HepG2 (cell line): Measurements from ENCODE around the gene ZNF428. TPM values are rescaled to one million over a fixed set of nuclear protein-coding genes. Genes with fewer than 3 reads are reported as not detected.

Experiments used
- AHR ChIP-seq: IDR thresholded peaks from 2 replicates; pipeline ENCODE4 v1.6.1; 2018; ENCODE audit warnings: missing genetic modification reagents, missing compliant biosample characterization
- ATF7 ChIP-seq, 2 experiments: fragments of 450-650 bp in 1 of 2; sonication (generic) in 1 of 2; formaldehyde crosslinking in 1 of 2; IDR thresholded peaks; 2 replicates each; pipeline versions ENCODE4 v1.4.0 to v1.6.1; 2016 to 2020; ENCODE audit warnings: antibody characterized with exemption in 1 of 2, mild to moderate bottlenecking in 1 of 2, missing genetic modification reagents in 1 of 2
- CEBPG ChIP-seq: IDR thresholded peaks from 2 replicates; pipeline ENCODE4 v1.6.1; 2016
- CENPT ChIP-seq: sonication (generic); formaldehyde crosslinking; IDR thresholded peaks from 2 replicates; pipeline ENCODE4 v1.8.0; 2022; ENCODE audit warnings: low read depth, mild to moderate bottlenecking, moderate library complexity, missing genetic modification reagents
- ELF1 ChIP-seq: sonication (generic); formaldehyde crosslinking; IDR thresholded peaks from 2 replicates; pipeline ENCODE4 v1.4.0; 2020; ENCODE audit warnings: missing genetic modification reagents
- HNRNPLL ChIP-seq: fragments of 200-400 bp; formaldehyde crosslinking; IDR thresholded peaks from 2 replicates; pipeline ENCODE4 v1.6.1; 2017; ENCODE audit warnings: mild to moderate bottlenecking, low read depth, low read length; ENCODE audit not compliant: poor library complexity, severe bottlenecking
- HOXA3 ChIP-seq: sonication (generic); formaldehyde crosslinking; IDR thresholded peaks from 2 replicates; pipeline ENCODE4 v1.5.0; 2020; ENCODE audit warnings: missing genetic modification reagents
- HOXA7 ChIP-seq: sonication (generic); formaldehyde crosslinking; IDR thresholded peaks from 2 replicates; pipeline ENCODE4 v1.8.1; 2022; ENCODE audit warnings: mild to moderate bottlenecking, missing genetic modification reagents, moderate library complexity
- KDM1A ChIP-seq: IDR thresholded peaks from 2 replicates; pipeline ENCODE4 v1.6.1; 2016; ENCODE audit warnings: missing compliant biosample characterization
- KLF6 ChIP-seq: IDR thresholded peaks from 2 replicates; pipeline ENCODE4 v1.8.0; 2016; ENCODE audit warnings: missing biosample characterization, missing genetic modification reagents
- MTA3 ChIP-seq: sonication (generic); formaldehyde crosslinking; IDR thresholded peaks from 2 replicates; pipeline ENCODE4 v1.4.0; 2020; ENCODE audit warnings: missing genetic modification reagents
- MTERF4 ChIP-seq: sonication (generic); formaldehyde crosslinking; IDR thresholded peaks from 2 replicates; pipeline ENCODE4 v1.8.0; 2023; ENCODE audit warnings: mild to moderate bottlenecking, missing genetic modification reagents
- NAIF1 ChIP-seq: sonication (generic); formaldehyde crosslinking; IDR thresholded peaks from 2 replicates; pipeline ENCODE4 v1.5.0; 2020; ENCODE audit warnings: mild to moderate bottlenecking, missing genetic modification reagents, borderline replicate concordance
- NCOA1 ChIP-seq: sonication (generic); formaldehyde crosslinking; IDR thresholded peaks from 2 replicates; pipeline ENCODE4 v1.9.0; 2021; ENCODE audit warnings: missing genetic modification reagents
- NFYC ChIP-seq: IDR thresholded peaks from 2 replicates; pipeline ENCODE4 v1.6.1; 2016; ENCODE audit warnings: missing genetic modification reagents, missing compliant biosample characterization
- POLR2G ChIP-seq: fragments of 200-400 bp; formaldehyde crosslinking; IDR thresholded peaks from 2 replicates; pipeline ENCODE4 v1.6.1; 2018; ENCODE audit warnings: mild to moderate bottlenecking, low read depth, low read length, moderate library complexity
- PPARG ChIP-seq: conservative IDR thresholded peaks from 2 replicates; pipeline ENCODE4 v1.6.1; 2016; ENCODE audit warnings: missing biosample characterization, missing genetic modification reagents
- RBM22 ChIP-seq: fragments of 200-400 bp; formaldehyde crosslinking; optimal IDR thresholded peaks from 2 replicates; pipeline ENCODE3; 2017; ENCODE audit warnings: mild to moderate bottlenecking, low read length, moderate library complexity
- RERE ChIP-seq: IDR thresholded peaks from 2 replicates; pipeline ENCODE4 v1.6.1; 2016; ENCODE audit warnings: low read depth, missing genetic modification reagents, missing compliant biosample characterization
- SMAD3 ChIP-seq: sonication (generic); formaldehyde crosslinking; IDR thresholded peaks from 2 replicates; pipeline ENCODE4 v1.4.0; 2020; ENCODE audit warnings: missing genetic modification reagents
- SOX6 ChIP-seq, 2 experiments: fragments of 450-650 bp in 1 of 2; sonication (generic) in 1 of 2; formaldehyde crosslinking in 1 of 2; IDR thresholded peaks; 2 replicates each; pipeline versions ENCODE4 v1.4.0 to v1.6.1; 2017 to 2020; ENCODE audit warnings: antibody characterized with exemption in 1 of 2, mild to moderate bottlenecking in 1 of 2, missing genetic modification reagents in 1 of 2
- SRF ChIP-seq: IDR thresholded peaks from 2 replicates; pipeline ENCODE4 v1.6.1; 2011; ENCODE audit warnings: mild to moderate bottlenecking, low read depth, low read length, moderate library complexity
- TAF1 ChIP-seq: sonication (generic); formaldehyde crosslinking; IDR thresholded peaks from 2 replicates; pipeline ENCODE4 v1.4.0; 2020; ENCODE audit warnings: missing genetic modification reagents
- ZFP36L2 ChIP-seq: sonication (generic); formaldehyde crosslinking; IDR thresholded peaks from 2 replicates; pipeline ENCODE4 v1.4.0; 2020; ENCODE audit warnings: missing genetic modification reagents
- ZFP41 ChIP-seq: sonication (generic); formaldehyde crosslinking; IDR thresholded peaks from 2 replicates; pipeline ENCODE4 v1.4.0; 2020; ENCODE audit warnings: mild to moderate bottlenecking, missing genetic modification reagents, borderline replicate concordance
- ZNF75D ChIP-seq: sonication (generic); formaldehyde crosslinking; IDR thresholded peaks from 2 replicates; pipeline ENCODE4 v1.8.1; 2023; ENCODE audit warnings: missing genetic modification reagents, mild to moderate bottlenecking, borderline replicate concordance
- polyA plus RNA-seq, 8 experiments: library from polyadenylated mRNA; depleted of rRNA in 3 of 8; stranded (reverse) in 7 of 8; unstranded in 1 of 8; fragments of >200 nt; fragmentation: Illumina TruSeq in 4 of 8; extraction: Trizol in 4 of 8; gene quantifications; 2 replicates each; pipeline versions ENCODE4 v1.2.1 to v1.2.3, GENCODE V29; 2011 to 2016; ENCODE audit warnings: low read depth in 4 of 8, missing spikeins in 1 of 8, mixed read lengths in 1 of 8; ENCODE audit not compliant: insufficient read depth in 1 of 8
- total RNA-seq, 5 experiments: library from RNA; depleted of rRNA; stranded (reverse); fragments of >200 nt; fragmentation: Illumina TruSeq; extraction: Trizol; gene quantifications; 2 replicates each; pipeline ENCODE4 v1.2.3, GENCODE V29; 2016; ENCODE audit warnings: low read depth in 1 of 5

The ZNF428 gene
- total and polyA plus RNA-seq, 2 of the 13 experiments (the other 11 are each of a cell fraction or from before 2014, with no cell fraction given): 10.4 to 26.9 TPM

- TF ChIP-seq ELF1 (CRISPR knock-in tag) (peak; percentile 28; the same call in 1 of the 2 replicates), KDM1A (CRISPR knock-in tag) (no peak), ZFP36L2 (CRISPR knock-in tag) (no peak), SMAD3 (CRISPR knock-in tag) (no peak), RBM22 (no peak), CENPT (no peak), MTERF4 (CRISPR knock-in tag) (no peak), RERE (no peak), SRF (no peak), ZNF75D (no peak), KLF6 (CRISPR knock-in tag) (no peak), HNRNPLL (peak; percentile 67), SOX6 (IDR thresholded peaks at IDR 0.05) (no peak), SOX6 (CRISPR knock-in tag; IDR thresholded peaks at IDR 0.05) (no peak), ATF7 (IDR thresholded peaks at IDR 0.05) (no peak), ATF7 (CRISPR knock-in tag; IDR thresholded peaks at IDR 0.05) (no peak), NAIF1 (no peak), HOXA3 (CRISPR knock-in tag) (peak; percentile 81), CEBPG (no peak), ZFP41 (CRISPR knock-in tag) (no peak), POLR2G (peak; percentile 70), AHR (CRISPR knock-in tag) (no peak), NFYC (CRISPR knock-in tag) (peak; percentile 69), TAF1 (peak; percentile 42; the same call in 1 of the 2 replicates), HOXA7 (no peak), MTA3 (CRISPR knock-in tag) (no peak), PPARG (CRISPR knock-in tag) (no peak), NCOA1 (CRISPR knock-in tag) (no peak)
These were observed 44.1 kb downstream of the ZNF428 start, which contains the start of the genes PINLYP and XRCC1 (continued) for GRCh38 chr19:43575156-43575950.
